Activated CD4-positive, CD25-positive, alpha-beta regulatory T cell treated with anti-CD3 and anti-CD28 coated beads, Interleukin-2, amount 50 U/mL, for 72 hours (primary cell): ENCODE measurements around the gene NCKAP5L.
"Not testable (repeated sequence)": the region's sequence is repeated elsewhere in the genome, so short reads cannot be mapped to it uniquely, and the experiment has no call there.

Experiments
- DNase-seq: peaks from one replicate; pipeline ENCODE4 v3.0.0; 2021

The NCKAP5L gene

GRCh38 chr12:49828133-49829091, at the start of gene NCKAP5L:
Gene NCKAP5L, minus strand, starts transcription at chr12:49828413. Its CDS starts 24,369 bp downstream, at chr12:49804044.
- peak; percentile 87 for DNase-seq

- no peak for DNase-seq
These were observed 48.9 kb upstream of the NCKAP5L start for GRCh38 chr12:49877066-49877465.

GRCh38 chr12:49876070-49876469, 47.9 kb upstream of the NCKAP5L start:
- DNase-seq: no peak

- peak; percentile 13 for DNase-seq
These were observed 47.0 kb upstream of the NCKAP5L start for GRCh38 chr12:49875115-49875720.

- peak; percentile 20 for DNase-seq
These were observed 46.1 kb upstream of the NCKAP5L start for GRCh38 chr12:49874142-49874897.

- no peak for DNase-seq
These were observed 45.2 kb upstream of the NCKAP5L start for GRCh38 chr12:49873361-49873934.

GRCh38 chr12:49872781-49873181, 44.6 kb upstream of the NCKAP5L start:
- no peak for DNase-seq

GRCh38 chr12:49872381-49872780, 44.2 kb upstream of the NCKAP5L start:
- DNase-seq: no peak

- not testable (repeated sequence) for DNase-seq
These were observed 43.6 kb upstream of the NCKAP5L start for GRCh38 chr12:49871811-49872251.

GRCh38 chr12:49871263-49871561, 43.0 kb upstream of the NCKAP5L start:
- DNase-seq: no peak

- DNase-seq: no peak
These were observed 42.5 kb upstream of the NCKAP5L start for GRCh38 chr12:49870501-49871262.

GRCh38 chr12:49869816-49870500, 41.7 kb upstream of the NCKAP5L start:
- no peak for DNase-seq

GRCh38 chr12:49868952-49869815, 41.0 kb upstream of the NCKAP5L start:
- no peak for DNase-seq

GRCh38 chr12:49868449-49868848, 40.2 kb upstream of the NCKAP5L start:
- no peak for DNase-seq

GRCh38 chr12:49867570-49868341, 39.5 kb upstream of the NCKAP5L start:
- no peak for DNase-seq

GRCh38 chr12:49866859-49867569, 38.8 kb upstream of the NCKAP5L start:
- peak; percentile 79 for DNase-seq

- no peak for DNase-seq
These were observed 37.5 kb upstream of the NCKAP5L start for GRCh38 chr12:49865782-49866135.

GRCh38 chr12:49865109-49865781, 37.0 kb upstream of the NCKAP5L start:
- DNase-seq: no peak

GRCh38 chr12:49864798-49865090, 36.5 kb upstream of the NCKAP5L start:
- DNase-seq: no peak
